HT-29 (cell line): ENCODE measurements around the gene REL. TPM values are rescaled to one million over a fixed set of nuclear protein-coding genes. Genes with fewer than 3 reads are reported as not detected.
"Not testable (repeated sequence)": the region's sequence is repeated elsewhere in the genome, so short reads cannot be mapped to it uniquely, and the experiment has no call there.

Source experiments
- DNase-seq: peaks from one replicate; pipeline ENCODE4 v3.0.0-alpha.2; 2015; ENCODE audit warnings: low spot score
- total RNA-seq: library from RNA; depleted of rRNA; stranded (reverse); fragments of >200 nt; shearing (Covaris generic); gene quantifications from 2 replicates; pipeline ENCODE4 v1.2.3, GENCODE V29; 2014

REL gene
- total RNA-seq, 1 experiment from 2014 or later: 6.5 TPM

DNA sequence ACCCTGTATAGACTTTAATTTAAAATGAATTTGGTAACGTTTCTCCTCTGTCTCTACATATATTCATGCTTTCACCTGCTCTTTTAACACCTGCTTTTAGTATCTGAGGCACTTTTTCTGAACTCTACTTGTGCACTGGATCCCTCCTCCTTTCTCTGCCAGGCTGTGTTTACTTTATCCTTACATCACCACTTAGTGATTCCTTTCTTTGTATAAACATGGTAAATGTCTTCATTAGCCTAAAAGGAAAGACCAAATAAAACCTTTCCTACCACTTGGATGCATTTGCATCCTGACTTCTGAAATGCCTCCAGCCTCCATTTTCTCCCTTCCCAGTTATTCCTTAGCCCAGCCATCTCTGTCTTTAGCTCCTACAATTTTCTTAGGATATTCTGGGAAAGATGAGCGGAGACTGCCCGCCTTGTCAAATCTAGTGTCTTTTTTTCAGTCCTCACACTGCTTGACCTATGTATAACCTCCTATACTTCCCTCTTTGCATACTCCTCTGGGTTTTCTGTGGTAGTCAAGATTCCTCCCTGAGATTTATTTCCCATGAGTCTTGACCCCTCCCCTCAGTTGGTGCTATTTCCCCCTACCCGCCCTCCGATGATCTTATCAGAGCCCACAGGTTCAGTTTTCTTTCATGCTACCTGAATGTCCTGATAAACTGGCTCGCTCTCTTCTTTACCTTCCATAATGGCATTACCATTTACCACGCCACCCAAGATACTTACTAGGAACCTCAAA, 44.8 kb downstream of the REL start:
- DNase-seq: peak; percentile 48

GRCh38 chr2:60926741-60927552, 45.6 kb downstream of the REL start:
- DNase-seq: no peak

GRCh38 chr2:60932061-60932460, 50.7 kb downstream of the REL start:
- DNase-seq: not testable (repeated sequence)

DNA sequence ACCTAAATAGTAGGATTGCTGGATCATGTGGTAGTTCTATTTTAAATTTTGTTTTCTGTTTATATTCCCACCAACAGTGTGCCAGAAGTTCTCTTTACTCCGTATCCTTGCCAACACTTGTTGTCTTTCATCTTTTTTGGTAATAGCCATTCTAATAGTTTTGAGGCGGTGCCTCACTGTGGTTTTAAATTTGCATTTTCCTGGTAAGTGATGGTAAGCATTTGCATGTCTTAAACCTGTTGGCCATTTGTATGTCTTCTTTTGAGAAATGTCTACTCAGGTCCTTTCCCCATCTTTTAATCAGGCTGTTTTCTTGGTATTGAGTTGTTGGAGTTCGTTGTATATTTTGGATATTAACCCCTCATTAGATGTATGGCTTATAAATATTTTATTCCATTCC, 51.6 kb downstream of the REL start:
- no peak for DNase-seq

- DNase-seq: no peak
Observed at GRCh38 chr2:60934165-60934722, 52.9 kb downstream of the REL start.

- no peak for DNase-seq
Observed at GRCh38 chr2:60936757-60937156, 55.4 kb downstream of the REL start.

DNA sequence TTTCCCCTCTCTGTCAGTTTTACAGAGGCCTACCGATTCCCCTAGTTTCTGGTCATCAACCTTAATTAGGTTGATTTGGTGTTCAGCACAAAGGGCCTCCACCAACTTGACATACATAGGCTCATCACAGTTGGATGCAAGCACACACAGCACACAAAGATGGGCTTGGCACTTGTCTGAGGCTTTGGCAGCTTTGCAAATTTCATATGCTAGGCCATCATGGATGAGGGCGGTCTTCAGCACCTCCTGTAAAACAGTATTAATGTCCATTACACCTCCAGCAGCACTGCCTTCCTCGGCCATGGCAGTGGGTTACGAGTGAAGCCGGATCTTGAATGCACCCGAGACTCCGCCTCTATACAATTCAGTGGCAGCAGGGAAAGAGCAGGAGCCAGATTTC, 56.9 kb downstream of the REL start:
- DNase-seq: no peak

DNA sequence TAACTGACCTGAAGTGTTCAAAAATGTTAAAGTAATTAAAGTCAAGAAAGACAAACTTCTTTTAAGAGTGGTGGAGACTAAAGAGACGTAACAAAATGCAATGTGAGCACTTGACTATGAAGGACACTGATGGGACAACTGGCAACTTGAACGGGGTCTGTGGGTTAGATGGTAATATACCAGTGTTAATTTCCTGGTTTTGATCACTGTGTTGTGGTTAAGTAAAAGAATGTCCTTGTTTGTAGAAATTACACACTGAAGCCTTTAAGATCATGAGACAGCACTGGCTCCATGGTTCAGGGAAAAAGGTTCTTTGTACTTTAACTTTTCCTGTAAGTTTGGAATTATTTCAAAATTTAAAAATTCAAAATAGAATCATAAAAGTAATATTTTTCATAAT, 58.2 kb downstream of the REL start:
- no peak for DNase-seq

DNA sequence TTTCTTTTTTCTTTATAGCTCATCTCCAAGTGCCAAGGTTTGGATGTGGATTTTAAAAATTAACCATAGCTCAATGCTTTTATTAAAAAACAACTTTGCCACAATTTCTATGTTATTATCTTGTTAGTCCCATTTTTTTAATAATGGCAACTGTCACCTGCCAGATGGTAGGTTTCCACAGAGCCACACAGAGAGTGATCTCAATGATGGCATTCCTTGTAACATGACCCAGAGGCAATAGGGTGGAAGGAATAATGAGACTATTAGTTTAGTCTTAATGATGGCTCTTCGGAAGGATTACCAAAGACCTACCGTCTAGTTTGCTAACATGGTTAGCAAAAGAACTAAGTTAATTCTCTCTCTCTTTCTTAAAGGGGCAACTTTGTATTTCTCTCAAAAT, 64.0 kb downstream of the REL start:
- DNase-seq: no peak

GRCh38 chr2:60947056-60947455, 65.7 kb downstream of the REL start:
- no peak for DNase-seq

GRCh38 chr2:60948161-60948560, 66.8 kb downstream of the REL start:
- no peak for DNase-seq

GRCh38 chr2:60948926-60949579, 67.7 kb downstream of the REL start:
- peak; percentile 51 for DNase-seq

DNA sequence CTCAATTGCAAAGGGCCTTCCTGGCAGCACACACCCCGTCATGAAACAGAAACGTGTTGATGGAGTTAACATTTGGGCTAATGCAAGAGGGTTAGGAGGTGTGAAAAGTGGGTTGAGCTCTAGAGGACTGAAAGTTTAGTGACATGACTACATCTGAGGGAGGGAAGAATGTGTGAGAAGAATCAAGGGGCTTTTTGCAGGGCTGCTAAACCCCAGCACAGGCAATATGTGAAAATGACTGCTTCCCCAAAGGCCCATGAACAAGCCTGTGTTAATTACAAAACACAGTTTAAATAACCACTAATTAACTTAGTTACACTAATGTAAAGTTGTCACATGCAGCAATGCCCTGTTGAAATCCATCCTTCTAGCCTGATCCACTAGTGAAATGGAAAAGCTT, 72.8 kb downstream of the REL start:
- no peak for DNase-seq

GRCh38 chr2:60957224-60957623, 75.8 kb downstream of the REL start:
- no peak for DNase-seq

DNA sequence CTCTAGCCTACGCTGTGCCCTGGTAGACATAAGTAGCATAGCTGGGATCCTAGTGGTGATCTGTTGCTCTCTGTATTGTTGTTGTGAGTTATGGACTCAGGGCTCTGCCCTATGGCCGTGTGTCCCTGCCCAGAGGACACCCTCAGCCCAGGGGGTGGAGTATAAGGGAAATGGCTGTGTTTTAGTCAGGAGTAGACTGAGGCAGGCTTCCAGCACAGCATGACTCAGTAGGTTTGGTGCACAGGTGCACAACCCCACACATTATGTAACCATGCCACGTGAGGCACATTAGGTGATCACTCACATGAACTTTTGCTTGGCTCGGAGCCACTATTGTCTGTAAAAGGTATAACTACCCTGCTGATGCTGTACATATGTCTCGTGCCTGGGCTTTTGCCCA, 76.3 kb downstream of the REL start:
- DNase-seq: no peak

DNA sequence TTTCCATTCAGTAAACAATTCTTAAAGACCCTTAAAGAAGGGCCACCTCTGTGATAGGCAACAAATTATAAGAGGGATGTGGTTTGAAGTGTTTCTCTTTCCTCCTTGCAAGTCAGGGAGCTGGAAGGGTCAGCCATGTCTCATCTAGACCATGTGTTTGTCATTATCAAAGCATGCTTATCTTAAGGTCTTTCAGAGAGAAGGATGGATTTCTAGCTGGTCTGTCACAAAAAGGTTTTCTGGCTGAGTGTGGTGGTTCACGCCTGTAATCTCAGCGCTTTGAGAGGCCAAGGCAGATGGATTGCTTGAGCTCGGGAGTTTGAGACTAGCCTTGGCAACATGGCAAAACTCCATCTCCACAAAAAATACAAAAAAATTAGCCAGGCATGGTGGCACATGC, 77.0 kb downstream of the REL start:
- DNase-seq: no peak

DNA sequence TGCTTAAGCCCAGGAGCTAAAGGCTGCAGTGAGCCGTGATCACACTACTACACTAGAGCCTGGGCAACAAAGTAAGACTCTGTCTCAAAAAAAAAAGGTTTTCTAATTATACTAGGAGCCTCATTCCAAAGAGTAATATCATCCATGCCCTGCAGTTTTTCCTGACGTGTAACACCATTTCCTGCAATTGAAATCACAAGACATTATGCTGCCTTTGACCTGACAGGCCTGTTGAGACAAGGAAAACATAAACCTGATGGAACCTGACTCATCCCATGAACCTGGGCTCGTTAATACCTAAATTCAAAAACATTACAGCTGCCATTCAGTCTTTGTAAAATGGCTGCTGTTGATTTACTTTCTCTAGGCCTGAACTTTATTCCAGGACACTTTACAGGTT, 77.4 kb downstream of the REL start:
- no peak for DNase-seq

DNA sequence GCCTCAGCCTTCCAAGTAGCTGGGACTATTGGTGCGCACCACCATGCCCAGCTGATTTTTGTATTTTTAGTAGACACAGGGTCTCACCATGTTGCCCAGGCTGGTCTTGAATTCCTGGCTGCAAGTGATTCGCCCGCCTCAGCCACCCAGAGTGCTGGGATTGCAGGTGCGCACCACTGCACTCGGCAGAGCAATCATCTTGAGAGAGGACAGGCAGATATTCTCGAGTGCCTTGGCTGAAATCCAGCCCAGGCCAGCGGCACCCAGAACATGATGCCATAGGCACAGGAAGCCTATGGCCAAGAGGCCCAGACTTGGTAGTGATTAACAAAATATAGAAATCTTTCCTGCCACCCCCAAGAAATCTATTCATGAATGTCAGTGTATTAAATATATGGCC, 78.1 kb downstream of the REL start:
- no peak for DNase-seq

DNA sequence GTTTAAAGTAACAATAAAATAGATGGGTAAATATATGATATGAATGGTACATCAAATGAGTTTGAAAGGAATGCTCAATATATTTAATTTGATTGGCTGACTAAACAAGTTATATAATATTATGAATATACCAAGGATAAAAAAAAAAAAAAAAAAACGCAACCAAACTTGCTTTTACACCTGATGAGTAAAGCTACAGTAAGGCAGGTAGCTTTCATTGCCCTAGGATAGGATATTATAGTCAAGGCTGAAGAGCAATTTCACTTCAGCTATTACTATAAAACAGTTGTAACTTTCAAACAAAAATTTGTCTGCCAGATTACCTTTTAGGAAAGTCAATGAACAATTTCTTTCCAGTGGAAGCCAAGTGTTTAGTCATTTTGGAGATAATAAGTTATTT, 79.3 kb downstream of the REL start:
- no peak for DNase-seq

DNA sequence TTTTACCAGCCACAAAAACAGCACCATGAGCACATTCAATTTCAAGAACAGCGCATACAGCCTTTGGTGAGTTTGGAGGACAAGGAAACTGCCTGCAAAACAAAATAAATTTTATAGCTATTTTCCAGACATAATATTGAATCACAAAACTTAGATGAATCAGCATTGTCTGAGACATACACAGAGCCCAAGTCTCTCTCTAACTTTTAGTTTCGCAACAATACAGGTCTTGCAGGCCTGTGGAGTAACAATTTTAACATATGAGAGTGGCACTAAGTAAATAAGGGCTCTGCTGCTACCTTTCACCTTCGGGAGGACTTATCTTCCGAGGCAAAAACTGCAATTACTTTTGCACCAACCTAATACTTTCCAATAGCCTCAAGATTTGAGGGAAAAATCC, 80.1 kb downstream of the REL start:
- DNase-seq: peak; percentile 44

GRCh38 chr2:60962528-60962927, 81.2 kb downstream of the REL start:
- DNase-seq: no peak

GRCh38 chr2:60963190-60963589, 81.8 kb downstream of the REL start:
- DNase-seq: no peak
